Measurements from ENCODE around the gene RBM4. TPM values are rescaled to one million over a fixed set of nuclear protein-coding genes. Genes with fewer than 3 reads are reported as not detected.

RBM4 gene
- total RNA-seq, 1 experiment from 2014 or later = 94.4 TPM

- intact Hi-C loops (cut with micrococcal nuclease) = no loop called here
- no peak overlapping the region for H3K9ac ChIP-seq (ENCODE audit: low read length)
- TF ChIP-seq ATF3 (IDR thresholded peaks at IDR 0.05) (no peak), CTCF (IDR thresholded peaks at IDR 0.05 in 2 of 3, conservative IDR thresholded peaks at IDR 0.05 in 1 of 3; ENCODE audit: borderline replicate concordance in 1 of 3, insufficient read depth in 1 of 3, low read depth in 2 of 3, low read length in 2 of 3) (no peak), ZNF274 (IDR thresholded peaks at IDR 0.05; ENCODE audit: low read depth, low read length) (no peak)
- H4K20me1 ChIP-seq (ENCODE audit: insufficient read depth) = peaks cover 55% of the 10 kb centered on the region; the same call in 1 of the 2 replicates
- H3K4me1 ChIP-seq (ENCODE audit: control insufficient read depth in 1 of 2, insufficient read depth in 2 of 2, low read length in 2 of 2) = no peaks in the 10 kb centered on the region
- DNase-seq (ENCODE audit: low read depth, low spot score) = no peak
- no peak overlapping the region for H3K4me3 ChIP-seq (replicated peaks in 1 of 2; ENCODE audit: low read depth in 1 of 2, low read length in 2 of 2)
- H3K79me2 ChIP-seq (ENCODE audit: insufficient read depth, low read length) = peaks cover 100% of the 10 kb centered on the region
- H2AFZ ChIP-seq (ENCODE audit: low read depth, low read length, poor library complexity, severe bottlenecking) = no peak overlapping the region
- H3K4me2 ChIP-seq (ENCODE audit: low read length) = no peak overlapping the region
- peaks cover 76 to 81% of the 10 kb centered on the region in 2 experiments for H3K36me3 ChIP-seq (ENCODE audit: control insufficient read depth in 1 of 2, insufficient read depth in 2 of 2, low read length in 2 of 2)
- no peaks in the 10 kb centered on the region for H3K9me2 ChIP-seq (ENCODE audit: insufficient read depth)
- BruUV-seq (replicated peaks) = no TSS peak
- ChIA-PET CTCF (no interaction called here), POLR2A (interaction anchor here (1.0 to 2.7 kb wide), 3 partner anchors 8 to 14 kb away, joined by 3 to 9 read pairs (median 6); partner anchors contain the start of genes RBM14 and RBM4), RAD21 (ENCODE audit: low non-redundant PET in 1 of 2, low total read pairs in 2 of 2, uncharacterized antibody in 2 of 2, unreplicated experiment in 2 of 2) (no interaction called here)
- H3K27me3 ChIP-seq (ENCODE audit: insufficient read depth, low read length) = no peaks in the 10 kb centered on the region
- ATAC-seq = no peak
- no peak overlapping the region for H3K27ac ChIP-seq (ENCODE audit: low read depth, low read length)
- no peaks in the 10 kb centered on the region for H3K9me3 ChIP-seq (ENCODE audit: control insufficient read depth in 1 of 2, insufficient read depth in 1 of 2, low read depth in 1 of 2, low read length in 2 of 2)
Observed at GRCh38 chr11:66624450-66624849, 14.1 kb upstream of the RBM4 start.

- Histone ChIP-seq H3K4me1 (ENCODE audit: control insufficient read depth in 1 of 2, insufficient read depth in 2 of 2, low read length in 2 of 2) (no peaks in the 10 kb centered on the region), H3K9me2 (ENCODE audit: insufficient read depth) (no peaks in the 10 kb centered on the region), H3K4me2 (ENCODE audit: low read length) (no peak overlapping the region), H4K20me1 (ENCODE audit: insufficient read depth) (peaks cover 55% of the 10 kb centered on the region; the same call in 1 of the 2 replicates), H2AFZ (ENCODE audit: low read depth, low read length, poor library complexity, severe bottlenecking) (no peak overlapping the region), H3K27me3 (ENCODE audit: insufficient read depth, low read length) (no peaks in the 10 kb centered on the region), H3K9me3 (ENCODE audit: control insufficient read depth in 1 of 2, insufficient read depth in 1 of 2, low read depth in 1 of 2, low read length in 2 of 2) (no peaks in the 10 kb centered on the region), H3K9ac (ENCODE audit: low read length) (no peak overlapping the region), H3K27ac (ENCODE audit: low read depth, low read length) (no peak overlapping the region), H3K4me3 (replicated peaks in 1 of 2; ENCODE audit: low read depth in 1 of 2, low read length in 2 of 2) (no peak overlapping the region), H3K79me2 (ENCODE audit: insufficient read depth, low read length) (peaks cover 100% of the 10 kb centered on the region), H3K36me3 (ENCODE audit: control insufficient read depth in 1 of 2, insufficient read depth in 2 of 2, low read length in 2 of 2) (peaks cover 74 to 85% of the 10 kb centered on the region in 2 experiments)
- DNase-seq (ENCODE audit: low read depth, low spot score) (no peak), ATAC-seq (no peak; the same call in 1 of the 2 replicates)
- POLR2A ChIA-PET = interaction anchor here (1.0 to 1.4 kb wide), 2 partner anchors 9 kb away, joined by 3 to 6 read pairs; partner anchors contain the start of gene RBM14
- RAD21 ChIA-PET (ENCODE audit: low non-redundant PET in 1 of 2, low total read pairs in 2 of 2, uncharacterized antibody in 2 of 2, unreplicated experiment in 2 of 2) = no interaction called here
- intact Hi-C loops (cut with micrococcal nuclease) = no loop called here
- no peak for TF ChIP-seq FOSL1 (IDR thresholded peaks at IDR 0.05; ENCODE audit: low read depth)
- no peak for TF ChIP-seq ZNF274 (IDR thresholded peaks at IDR 0.05; ENCODE audit: low read depth, low read length)
- TF ChIP-seq CEBPB (IDR thresholded peaks at IDR 0.05; ENCODE audit: low read depth) = no peak
- no peak for TF ChIP-seq TCF7L2 (IDR thresholded peaks at IDR 0.05; ENCODE audit: borderline replicate concordance, extremely low read depth, insufficient read depth, insufficient read length)
- no peak for TF ChIP-seq CBX3 (IDR thresholded peaks at IDR 0.05; ENCODE audit: low read depth)
- TF ChIP-seq SIN3A (IDR thresholded peaks at IDR 0.05; ENCODE audit: low read depth) = no peak
- no peak for TF ChIP-seq JUND (IDR thresholded peaks at IDR 0.05)
- no peak for TF ChIP-seq EZH2phosphoT487 (IDR thresholded peaks at IDR 0.05; ENCODE audit: borderline replicate concordance)
- no peak for TF ChIP-seq ZBTB33 (IDR thresholded peaks at IDR 0.05; ENCODE audit: extremely low read depth, insufficient replicate concordance, low read length)
- no peak for TF ChIP-seq ZFX (IDR thresholded peaks at IDR 0.05)
- no peak for TF ChIP-seq POLR2AphosphoS5 (IDR thresholded peaks at IDR 0.05; ENCODE audit: low read depth, low read length)
- BruUV-seq (replicated peaks) = no TSS peak
- CTCF ChIA-PET = no interaction called here
Observed at GRCh38 chr11:66625041-66625751, 13.3 kb upstream of the RBM4 start.
